8988T (cell line): ENCODE data around the gene PTAR1.
"Not testable (repeated sequence)": the region's sequence is repeated elsewhere in the genome, so short reads cannot be mapped to it uniquely, and the experiment has no call there.

Experiments
- DNase-seq: peaks from one replicate; pipeline ENCODE4 v3.0.0; 2011

Gene PTAR1, protein sequence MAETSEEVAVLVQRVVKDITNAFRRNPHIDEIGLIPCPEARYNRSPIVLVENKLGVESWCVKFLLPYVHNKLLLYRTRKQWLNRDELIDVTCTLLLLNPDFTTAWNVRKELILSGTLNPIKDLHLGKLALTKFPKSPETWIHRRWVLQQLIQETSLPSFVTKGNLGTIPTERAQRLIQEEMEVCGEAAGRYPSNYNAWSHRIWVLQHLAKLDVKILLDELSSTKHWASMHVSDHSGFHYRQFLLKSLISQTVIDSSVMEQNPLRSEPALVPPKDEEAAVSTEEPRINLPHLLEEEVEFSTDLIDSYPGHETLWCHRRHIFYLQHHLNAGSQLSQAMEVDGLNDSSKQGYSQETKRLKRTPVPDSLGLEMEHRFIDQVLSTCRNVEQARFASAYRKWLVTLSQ

DNA sequence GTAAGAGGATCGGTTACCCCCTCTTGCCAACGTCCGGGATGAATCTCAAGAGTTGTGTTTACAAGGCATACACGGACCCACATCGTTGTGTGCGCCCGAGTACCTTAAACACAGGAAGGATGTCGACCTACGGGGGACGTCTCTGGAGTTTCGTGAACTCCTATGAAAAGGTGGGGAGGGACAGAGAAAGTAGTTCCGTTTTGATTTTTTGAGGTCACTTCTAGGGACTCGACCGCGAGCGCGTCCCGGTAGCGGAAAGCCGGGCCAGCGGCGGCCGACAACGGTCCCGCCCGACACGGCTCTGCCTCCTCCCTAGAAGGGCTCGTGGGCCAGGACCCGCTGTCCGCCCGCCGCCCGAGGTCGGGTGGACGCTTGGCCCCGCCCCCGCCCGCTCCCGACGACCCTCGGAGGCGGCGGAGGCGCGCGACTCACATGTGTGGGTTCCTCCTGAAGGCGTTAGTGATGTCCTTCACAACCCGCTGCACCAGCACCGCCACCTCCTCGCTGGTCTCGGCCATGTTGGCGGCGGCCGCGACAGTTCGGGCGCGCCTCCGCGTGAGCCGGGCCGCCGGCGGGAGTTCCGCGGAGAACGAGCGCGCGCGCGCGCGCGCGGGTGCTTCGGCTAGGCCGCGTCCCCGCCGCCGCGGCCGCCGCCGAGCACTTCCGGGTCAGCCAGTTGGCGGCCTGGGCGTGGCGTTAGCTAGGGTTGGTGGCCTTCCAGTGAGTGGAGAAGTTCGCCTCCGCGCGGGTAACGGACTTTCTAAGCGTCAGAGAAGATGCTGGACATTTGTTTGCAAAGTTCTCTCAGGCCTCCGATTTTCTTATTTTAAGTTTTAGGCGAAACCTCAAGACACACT lies at the start of gene PTAR1:
Gene PTAR1 (minus strand): TSS at position 591 of the 857 bp plus-strand sequence. CDS start 73 bp downstream, at position 518.
- DNase-seq, result peak; percentile 61

DNA sequence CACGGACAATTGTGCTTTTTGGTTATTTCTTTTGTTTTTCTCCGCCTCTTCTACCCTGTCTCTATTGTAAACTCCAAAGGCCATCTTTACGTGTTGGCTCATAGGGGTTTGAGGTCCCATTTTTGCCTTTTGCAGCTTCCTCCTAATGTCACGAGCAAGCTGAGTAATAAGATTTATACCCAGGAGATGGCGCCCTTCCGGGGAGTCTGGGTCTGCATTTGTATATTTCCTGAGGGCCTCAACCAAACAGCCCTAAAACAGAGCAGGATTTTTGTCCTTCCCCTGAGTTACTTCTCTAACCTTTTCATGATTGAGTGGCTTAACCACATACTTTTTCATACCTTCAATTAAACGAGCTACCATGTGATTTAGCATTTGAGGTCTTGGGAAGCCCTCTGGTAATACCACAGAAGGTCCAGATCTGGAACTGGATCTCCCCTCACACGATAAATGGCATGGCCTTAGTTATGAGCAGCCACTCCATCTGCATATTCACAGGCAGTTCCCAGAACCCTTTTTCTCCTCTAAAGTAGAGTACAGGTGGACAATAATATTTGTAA lies 49.6 kb upstream of the PTAR1 start:
- no peak for DNase-seq

DNA sequence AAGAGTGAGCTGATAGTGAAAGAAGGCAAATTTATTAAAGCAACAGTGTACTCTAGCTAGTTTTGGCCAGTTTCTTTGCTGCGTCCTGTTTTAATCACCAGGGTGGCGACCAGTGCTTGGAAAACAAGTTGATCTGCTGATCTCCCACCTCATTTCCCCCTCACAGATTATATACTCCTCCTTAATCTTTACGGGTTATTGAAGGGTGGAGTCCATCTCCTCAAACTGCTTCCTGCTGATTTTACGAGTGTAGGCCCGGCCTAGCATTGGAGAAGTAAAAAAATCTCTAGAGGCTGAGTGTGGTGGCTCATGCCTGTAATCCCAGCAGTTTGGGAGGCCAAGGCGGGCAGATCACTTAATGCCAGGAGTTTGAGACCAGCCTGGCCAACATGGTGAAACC lies 46.8 kb upstream of the PTAR1 start:
- no peak for DNase-seq

DNA sequence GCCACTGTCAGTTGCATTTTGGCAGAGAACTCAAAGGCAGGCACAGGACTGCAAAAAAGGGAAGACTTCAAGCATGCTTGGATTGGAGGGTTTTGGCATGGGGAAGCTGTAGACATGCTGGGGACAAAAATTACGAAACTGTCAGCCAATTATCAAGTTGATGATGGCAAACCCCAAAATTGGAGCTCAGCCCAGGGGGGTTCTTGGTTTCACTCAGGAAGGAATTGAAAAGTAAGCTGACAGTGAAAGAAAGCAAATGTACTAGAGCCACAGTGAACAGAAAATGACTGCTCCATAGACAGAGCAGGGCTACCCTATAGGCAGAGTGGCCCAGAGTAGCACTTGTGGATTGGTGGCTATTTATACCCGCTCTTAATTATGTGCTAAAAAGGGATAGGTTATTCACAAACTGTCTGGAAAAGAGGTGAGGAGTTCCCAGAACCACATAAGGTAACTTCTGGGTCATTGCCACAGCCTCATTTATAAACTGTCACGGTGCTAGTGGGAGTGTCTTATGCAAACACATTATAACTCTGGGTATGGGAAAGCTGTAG lies 46.2 kb upstream of the PTAR1 start:
- DNase-seq, result no peak

DNA sequence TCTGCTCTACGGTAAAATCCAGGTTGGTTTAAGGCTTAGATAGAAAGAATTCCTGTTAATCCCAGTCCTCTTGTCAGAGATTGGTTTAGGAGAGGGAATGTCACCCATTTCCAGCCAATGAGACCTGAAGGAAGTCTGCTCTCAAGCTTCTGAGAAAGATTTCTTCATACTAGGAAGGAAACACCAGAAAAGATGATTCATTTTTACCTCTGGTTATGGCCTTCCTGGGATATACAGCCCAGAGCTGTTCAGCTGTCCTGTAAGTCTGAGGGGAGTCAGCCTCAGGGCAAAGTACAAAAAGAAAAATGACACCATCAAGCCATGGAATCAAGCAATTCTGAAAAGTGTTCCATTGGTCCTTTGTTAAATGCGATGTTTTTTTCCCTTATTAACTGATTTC lies 42.2 kb upstream of the PTAR1 start:
- DNase-seq, result no peak

DNA sequence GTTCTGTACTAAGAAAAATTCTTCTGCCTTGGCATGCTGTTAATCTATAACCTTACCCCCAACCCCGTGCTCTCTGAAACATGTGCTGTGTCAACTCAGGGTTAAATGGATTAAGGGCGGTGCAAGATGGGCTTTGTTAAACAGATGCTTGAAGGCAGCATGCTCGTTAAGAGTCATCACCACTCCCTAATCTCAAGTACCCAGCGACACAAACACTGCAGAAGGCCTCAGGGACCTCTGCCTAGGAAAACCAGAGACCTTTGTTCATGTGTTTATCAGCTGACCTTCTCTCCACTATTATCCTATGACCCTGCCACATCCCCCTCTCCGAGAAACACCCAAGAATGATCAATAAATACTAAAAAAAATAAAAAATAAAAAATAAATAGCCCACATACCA lies 40.2 kb upstream of the PTAR1 start:
- DNase-seq, result not testable (repeated sequence)

DNA sequence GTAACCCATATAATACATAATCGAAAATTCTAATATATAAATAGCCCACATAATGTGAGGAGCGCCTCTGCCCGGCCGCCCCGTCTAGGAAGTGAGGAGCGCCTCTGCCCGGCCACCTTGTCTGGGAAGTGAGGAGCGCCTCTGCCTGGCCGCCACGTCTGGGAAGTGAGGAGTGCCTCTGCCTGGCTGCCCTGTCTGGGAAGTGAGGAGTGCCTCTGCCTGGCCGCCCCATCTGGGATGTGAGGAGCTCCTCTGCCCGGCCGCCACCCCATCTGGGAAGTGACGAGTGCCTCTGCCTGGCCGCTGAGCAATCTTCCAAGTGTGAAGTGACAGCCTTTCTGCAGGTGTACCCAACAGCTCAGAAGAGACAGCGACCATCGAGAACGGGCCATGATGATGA lies 39.7 kb upstream of the PTAR1 start:
- DNase-seq, result not testable (repeated sequence)

DNA sequence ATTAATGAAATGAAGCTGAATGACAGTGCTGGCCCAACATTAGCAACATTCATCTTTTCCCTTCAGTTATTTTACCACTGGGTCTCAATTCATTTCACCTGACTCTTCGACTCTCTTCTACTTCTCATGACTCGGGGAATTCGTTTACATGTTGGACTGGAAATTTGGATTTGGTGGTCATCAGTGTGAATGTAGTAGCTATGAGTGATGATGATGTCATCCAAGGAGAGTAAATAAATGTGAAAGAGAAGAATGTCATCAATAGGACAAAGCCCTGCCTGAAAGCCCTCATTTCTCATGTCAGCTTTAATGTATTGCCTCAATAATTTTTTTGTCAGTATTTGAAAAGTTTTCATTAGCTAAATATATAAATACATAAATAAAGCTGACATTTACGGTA lies 38.9 kb upstream of the PTAR1 start:
- no peak for DNase-seq

DNA sequence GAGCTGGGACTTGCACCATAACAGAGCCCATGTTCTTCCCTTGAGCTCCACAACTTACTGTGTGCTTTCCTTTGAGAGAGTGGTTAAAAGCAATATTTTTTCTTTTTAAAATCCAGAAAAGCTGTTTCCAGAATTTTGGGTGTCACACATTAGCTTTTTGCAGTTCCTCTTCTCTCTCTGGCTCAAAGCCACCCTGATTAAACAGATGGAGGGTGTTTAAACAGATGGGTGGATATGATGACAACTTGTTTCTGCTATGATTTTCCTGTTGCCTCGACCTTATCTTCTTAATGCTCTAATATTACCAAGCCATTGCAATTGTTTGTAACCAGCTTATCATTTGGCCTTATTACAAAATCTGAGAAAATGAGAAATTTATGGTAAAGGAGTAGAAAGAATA lies 37.9 kb upstream of the PTAR1 start:
- DNase-seq, result no peak

DNA sequence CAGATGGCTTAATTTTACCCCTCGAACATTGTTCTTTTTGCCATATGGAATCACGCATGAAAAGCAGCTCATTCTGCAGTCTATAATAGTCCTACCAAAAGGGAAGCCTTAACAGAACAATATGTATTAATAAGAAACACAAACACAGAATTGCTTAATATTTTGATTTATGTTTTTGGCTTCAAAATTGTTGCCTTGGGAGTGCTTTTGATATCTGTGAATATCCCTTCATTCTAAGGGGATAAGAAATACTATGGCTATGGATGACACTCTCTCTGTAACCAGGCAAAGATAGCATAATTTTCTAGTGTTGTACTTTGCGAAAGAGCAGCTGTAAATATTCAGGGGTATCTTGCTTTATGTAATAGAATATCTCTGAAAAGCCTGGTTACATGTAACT lies 34.5 kb upstream of the PTAR1 start:
- no peak for DNase-seq

DNA sequence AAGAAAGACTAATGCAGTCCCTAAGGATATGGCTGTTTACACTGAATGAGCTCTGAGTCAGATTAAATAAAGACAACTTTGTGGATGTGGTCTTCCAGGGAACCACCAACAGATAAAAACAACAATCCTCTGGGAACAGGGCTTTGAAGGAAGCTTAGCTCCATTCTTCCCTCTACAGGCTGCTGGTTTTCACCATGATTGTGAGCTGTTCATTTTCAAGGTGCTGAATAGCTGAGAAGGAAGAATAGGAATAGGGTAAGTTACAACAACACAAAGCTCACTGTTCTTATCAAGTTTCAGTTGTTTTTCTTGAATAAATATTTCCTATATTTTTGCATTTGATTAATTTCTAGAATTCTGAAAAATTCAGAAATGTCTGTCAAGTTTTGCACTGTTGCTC lies 25.9 kb upstream of the PTAR1 start:
- no peak for DNase-seq

DNA sequence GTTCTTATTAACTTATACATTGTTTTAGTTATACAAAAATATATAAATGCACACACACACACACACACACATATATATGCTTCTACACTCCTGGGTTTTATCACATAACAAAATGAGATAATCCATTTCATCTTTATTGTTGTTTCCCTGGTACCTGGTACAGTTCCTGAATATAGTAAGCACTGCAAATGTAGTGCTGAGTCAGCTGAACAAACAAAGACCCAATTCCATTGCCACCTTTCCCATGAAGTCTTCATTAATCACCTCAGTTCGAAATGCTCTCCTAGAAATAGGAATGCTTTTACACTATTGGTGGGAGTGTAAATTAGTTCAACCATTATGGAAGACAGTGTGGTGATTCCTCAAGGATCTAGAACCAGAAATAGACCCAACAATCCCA lies 13.4 kb upstream of the PTAR1 start:
- no peak for DNase-seq

DNA sequence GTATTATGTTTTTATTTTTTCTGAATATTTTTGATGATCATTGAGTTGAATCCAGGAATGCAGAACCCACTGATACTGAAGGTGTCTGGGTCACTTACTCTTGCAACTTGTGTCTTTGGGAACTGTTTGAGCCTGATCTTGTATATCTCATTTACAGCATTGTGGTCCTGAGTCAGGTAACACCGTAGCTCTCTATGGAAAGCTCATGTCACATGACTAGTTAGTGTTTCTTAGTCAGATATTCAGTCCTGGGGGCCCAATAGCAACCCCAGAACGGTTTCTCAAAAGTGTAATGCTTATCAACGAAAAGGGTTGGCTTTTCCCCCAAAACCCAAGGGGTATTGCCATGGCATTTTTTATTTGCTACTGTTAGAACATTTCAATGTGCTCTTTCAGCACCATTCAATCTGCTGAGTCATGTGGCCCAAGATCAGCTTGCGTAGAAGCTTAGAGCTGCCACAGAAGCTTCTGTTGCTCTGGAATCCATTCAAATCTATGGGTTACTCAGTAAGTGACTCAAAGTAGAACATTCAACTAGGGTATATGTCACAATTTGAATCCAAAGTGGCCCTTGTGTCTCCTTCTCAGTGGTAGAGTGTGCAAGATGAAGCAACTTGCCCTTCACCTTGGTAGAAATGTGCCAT lies 12.1 kb upstream of the PTAR1 start:
- DNase-seq, result no peak

DNA sequence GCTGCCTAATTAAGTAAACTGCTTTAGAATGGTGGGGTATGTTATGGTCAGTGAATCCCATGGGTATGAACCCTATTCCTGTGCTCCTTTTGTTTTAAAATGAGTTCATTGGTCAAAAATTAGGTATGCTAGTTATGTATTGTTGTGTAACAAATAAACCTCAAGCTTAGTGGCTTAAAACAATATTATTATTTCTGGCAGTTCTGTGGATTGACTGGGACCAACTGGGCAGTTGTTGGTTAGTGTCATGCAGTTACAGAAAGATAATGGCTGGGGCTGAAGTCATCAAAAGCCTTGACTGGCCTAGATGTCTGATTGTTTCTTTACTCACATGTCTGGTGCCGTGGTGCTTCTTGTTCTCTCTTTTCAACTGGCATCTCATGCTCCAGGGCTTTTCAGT lies 8.9 kb upstream of the PTAR1 start:
- DNase-seq, result no peak

DNA sequence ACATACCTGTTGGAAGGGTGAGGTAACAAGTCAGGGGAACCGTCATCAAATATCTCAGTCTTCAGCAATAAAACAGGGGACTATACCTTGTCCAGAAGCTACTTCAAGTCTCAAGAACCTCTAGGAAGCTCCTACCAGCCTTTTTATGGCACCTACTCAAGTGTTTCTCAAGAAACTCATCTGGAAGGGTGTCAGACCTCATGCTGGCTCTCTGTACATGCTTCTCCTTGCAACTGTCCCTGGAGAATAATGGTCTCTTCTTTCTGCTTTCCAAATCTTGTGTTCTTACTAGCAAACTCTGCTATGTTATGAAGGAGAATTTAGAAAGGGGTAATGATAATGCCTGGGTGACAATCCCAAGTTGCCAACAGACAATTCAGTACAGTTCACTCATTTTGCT lies 8.3 kb upstream of the PTAR1 start:
- no peak for DNase-seq

DNA sequence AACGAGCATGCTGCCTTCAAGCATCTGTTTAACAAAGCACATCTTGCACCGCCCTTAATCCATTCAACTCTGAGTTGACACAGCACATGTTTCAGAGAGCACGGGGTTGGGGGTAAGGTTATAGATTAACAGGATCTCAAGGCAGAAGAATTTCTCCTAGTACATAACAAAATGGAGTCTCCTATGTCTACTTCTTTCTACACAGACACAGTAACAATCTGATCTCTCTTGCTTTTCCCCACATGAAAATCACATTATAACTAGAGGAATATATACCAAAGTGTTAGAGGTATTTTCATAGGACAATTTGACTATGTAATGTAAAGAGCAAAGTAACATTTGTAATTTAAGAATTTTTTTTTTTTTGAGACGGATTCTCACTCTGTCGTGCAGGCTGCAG lies 4.1 kb upstream of the PTAR1 start:
- not testable (repeated sequence) for DNase-seq

DNA sequence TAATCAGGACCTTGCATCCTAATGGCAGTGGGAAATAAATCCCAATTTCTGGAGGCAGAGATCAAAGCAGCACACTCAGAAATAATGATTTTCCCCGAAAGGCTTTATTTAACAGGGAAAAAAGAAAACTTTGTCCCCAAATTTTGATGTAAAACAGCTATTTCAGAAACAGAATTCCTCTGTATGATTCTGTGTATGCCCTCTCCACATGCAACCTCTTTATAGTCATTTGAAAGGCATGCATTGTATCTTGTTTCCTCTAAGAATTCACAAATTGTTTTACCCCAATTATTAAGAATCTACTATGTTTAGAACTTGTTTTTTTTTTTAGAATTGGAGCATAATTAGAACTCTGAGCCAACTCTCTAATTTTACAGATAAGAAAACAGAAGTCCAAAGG lies 2.7 kb upstream of the PTAR1 start:
- no peak for DNase-seq

DNA sequence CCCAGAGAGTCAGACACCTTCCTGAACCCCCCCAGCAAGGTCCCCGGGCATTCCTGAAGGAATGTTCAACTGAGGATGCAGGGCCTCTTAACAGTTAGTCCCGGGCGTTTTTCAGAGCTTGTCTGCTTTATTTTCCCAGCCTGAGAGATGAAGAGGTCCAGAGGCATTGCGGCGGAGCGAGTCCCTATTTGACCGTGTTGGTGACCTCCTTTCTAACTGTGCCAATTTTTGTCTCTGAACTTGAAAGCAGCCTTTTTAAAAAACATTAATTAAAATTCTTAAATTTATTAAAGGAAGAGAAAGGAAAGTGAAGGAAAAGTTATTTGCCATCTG lies 433 bp upstream of the PTAR1 start:
- DNase-seq, result no peak

DNA sequence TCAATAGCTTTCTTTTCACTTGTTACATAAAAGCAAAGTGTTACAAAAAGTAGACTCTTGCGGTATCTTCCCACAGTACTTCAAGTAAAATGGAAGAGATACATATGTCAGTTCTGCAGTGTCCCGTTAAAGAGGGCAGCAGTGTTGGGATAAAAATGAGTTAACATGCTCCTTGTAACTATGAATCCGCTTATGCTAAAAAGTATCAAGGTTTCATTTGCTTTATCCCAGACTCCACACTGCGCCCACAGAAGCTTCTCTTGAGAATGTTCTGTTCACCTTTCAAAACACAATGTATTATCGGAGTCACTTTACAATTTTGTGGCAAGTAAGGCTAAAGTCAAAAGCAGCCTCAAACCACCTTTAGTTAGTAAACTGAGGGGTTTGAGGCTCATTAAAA lies 790 bp downstream of the PTAR1 start:
- DNase-seq, result no peak

DNA sequence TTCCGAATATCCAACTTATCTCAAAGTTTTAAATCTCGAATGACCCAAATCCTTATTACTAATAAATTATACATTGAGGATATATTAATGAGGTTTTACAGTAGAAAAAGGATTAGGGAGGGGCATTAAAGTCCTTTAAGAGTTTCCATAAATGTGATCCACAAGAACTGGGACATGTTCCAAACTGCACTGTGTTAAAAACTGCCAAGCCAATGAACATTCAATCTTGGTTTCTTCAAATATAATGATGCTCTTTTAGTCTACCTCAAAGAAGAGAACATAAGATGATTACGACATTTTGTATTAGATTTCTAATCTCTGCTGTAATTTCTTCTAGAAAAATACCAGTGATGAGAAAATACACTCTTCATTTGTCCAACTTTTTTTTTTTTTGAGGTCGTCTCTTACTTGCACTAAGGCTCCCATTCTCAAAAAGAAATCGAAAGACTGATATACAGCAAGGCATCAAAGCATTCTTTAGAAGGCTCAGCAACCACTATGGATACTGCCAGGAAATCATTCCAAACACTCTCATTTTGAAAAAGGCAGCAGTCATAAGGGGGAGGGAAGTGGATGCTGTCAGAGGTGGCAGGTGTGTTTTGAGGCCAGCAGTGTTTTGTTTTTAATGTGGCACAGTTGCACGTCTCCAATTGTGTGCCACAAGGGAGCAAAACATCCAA lies 1.7 kb downstream of the PTAR1 start:
- DNase-seq, result no peak

DNA sequence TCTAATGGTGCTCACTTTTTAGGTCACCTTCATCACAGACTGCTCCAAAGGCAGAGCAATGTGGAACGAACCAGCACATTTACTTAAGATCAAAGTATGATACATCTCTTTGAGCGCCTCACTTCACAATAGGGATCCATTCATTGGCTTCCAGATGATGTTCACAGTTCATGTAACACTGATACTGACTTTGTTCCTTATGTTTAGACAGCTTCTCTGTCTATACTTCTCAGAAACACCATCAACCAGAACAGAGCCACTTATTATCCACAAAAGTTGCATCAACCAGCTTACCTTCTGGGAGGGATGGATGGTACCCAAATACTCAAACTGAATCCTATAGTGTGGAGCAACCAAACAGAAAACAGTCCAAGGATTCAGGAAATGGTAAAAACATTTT lies 4.6 kb downstream of the PTAR1 start:
- no peak for DNase-seq

DNA sequence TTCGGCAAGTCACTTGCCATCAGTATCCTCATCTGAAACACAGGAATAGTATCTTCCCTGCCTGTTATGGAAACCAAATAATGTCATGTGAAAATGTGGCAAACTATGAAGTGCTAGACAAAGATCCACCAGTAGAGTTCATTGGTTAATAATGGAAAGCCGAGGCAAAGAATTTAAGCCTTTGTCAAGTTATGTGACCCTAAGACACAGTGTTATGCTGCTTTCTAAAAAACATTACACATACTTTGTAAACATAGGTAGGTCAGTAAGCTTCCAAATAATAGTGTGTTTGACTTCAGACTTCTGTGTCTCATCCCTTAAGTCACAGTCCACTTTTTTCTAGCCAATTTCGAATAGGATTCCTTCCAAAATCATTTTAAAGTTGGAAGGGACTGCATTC lies 6.0 kb downstream of the PTAR1 start:
- no peak for DNase-seq

DNA sequence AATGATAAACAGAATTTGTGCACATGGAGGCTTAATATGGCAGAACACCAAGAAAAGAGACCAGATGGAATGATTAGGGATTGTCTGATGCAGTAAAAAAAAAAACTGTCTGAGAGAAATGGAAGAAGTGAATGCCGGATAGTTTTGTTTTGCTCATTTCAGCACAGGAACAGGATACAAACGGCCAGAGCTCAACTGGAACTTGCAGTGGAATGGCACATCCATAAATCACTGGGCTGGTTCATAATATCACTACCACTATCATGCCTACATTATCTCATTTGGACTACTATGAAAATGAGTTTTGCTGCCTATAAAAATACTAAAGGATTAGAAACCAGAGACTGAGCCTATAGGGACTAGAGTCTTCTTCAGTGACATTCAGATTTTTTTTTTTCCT lies 9.7 kb downstream of the PTAR1 start:
- DNase-seq, result no peak
